22Rv1 (cell line): ENCODE measurements around the gene ABCC8.

ENCODE experiments used
- H3K27ac ChIP-seq: fragments of 450-650 bp; 2 replicates; pipeline ENCODE4 v1.5.1; 2017
- ZFX ChIP-seq: fragments of 450-650 bp; IDR thresholded peaks from 2 replicates; pipeline ENCODE4 v1.6.1; 2017; ENCODE audit warnings: antibody characterized with exemption, borderline replicate concordance
- TF ChIP-seq, protein P1 (sequence below): fragments of 450-650 bp; IDR thresholded peaks from 2 replicates; pipeline ENCODE4 v1.5.1; 2017; ENCODE audit warnings: mild to moderate bottlenecking

ABCC8 gene

DNA sequence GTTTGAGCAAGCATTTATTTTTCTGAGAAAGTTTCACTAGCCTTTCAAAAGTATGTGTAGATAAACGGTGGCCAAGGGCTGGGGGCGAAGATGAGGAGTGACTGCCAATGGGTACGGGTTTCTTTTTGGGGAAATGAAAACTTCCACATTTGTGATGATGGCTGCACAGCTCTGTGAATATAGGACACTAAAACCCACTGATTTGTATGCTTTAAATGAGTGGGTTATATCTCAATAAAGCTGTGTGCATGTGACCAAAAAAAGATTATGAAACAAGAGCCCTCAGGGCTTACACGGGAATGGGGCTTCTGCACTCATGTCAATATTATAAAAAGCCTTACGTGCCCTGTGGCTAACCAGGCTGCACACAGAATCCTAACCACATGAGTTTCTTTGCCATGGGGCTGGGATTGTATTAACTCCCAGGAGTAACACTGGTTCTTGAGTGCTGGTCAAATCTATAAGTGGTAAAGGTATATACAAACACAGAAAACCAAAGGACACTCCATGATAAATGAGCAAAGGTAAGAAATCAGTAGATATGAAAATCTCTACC, 31.3 kb downstream of the ABCC8 start:
- no peak for TF ChIP-seq ZFX
- TF ChIP-seq, protein P1, sequence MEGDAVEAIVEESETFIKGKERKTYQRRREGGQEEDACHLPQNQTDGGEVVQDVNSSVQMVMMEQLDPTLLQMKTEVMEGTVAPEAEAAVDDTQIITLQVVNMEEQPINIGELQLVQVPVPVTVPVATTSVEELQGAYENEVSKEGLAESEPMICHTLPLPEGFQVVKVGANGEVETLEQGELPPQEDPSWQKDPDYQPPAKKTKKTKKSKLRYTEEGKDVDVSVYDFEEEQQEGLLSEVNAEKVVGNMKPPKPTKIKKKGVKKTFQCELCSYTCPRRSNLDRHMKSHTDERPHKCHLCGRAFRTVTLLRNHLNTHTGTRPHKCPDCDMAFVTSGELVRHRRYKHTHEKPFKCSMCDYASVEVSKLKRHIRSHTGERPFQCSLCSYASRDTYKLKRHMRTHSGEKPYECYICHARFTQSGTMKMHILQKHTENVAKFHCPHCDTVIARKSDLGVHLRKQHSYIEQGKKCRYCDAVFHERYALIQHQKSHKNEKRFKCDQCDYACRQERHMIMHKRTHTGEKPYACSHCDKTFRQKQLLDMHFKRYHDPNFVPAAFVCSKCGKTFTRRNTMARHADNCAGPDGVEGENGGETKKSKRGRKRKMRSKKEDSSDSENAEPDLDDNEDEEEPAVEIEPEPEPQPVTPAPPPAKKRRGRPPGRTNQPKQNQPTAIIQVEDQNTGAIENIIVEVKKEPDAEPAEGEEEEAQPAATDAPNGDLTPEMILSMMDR, result no peak

DNA sequence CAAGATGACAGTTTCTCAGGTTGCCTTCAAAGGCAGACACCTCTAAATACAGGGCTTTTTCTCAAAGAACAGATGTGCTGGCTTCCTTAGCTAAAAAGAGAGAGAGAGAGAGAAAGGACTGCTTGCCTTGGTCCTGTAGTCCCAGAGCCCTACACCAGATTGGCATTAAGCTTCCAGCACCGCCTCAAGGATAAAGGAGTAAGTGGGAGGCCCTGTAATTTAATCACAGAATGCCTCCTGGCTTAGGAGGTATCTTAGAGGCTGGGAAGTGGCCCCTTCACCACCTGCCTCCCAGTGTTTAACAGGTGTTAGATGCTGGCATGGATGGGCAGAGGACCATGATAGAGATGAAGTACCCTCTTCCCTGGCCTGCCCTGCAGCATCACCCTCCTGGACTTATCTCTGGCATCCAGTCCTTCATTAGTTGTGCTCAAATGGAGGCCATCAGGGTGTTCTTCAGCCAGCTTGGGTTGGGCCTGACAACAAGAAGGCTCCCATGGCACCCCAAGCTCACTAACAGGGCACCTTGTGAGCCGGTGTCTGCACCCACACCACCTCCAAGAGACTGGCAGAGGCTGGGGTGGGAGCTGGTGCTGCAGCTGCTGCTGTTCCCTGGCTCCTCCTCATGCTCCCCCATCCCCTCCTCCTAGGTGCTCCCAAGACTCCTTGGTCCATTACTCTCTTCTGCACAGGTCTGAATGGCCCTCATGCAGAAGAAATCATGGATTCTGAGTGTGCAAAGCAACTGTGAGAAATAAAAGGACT, 32.5 kb downstream of the ABCC8 start:
- TF ChIP-seq, protein P1, result no peak
- no peak for TF ChIP-seq ZFX
- H3K27ac ChIP-seq, result no peak overlapping the region

More for the DNA sequence above, 31.3 kb downstream of the ABCC8 start:
- no peak overlapping the region for H3K27ac ChIP-seq

DNA sequence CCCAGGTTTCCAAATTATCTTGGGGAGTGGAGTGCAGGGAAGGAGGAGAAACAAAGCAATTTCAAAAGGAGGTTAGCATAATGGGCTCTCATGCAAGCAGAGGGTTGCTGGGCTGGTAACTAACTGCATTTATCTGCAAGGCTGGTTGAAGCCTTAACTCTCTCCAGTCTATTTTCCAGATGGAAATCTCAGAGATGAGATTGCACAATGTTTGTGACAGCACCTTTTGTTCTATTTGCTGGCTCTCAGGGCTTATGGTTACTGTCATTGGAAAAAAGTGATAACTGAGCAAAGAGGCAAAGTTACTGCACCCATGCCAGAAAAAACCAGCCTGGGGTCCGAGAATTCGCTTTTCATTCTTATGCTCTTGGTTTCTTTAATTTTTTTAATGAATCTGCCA, 33.2 kb downstream of the ABCC8 start:
- TF ChIP-seq, protein P1, result no peak
- TF ChIP-seq ZFX, result no peak
- no peak overlapping the region for H3K27ac ChIP-seq

- TF ChIP-seq, protein P1, result no peak
- TF ChIP-seq ZFX, result no peak
- H3K27ac ChIP-seq, result no peak overlapping the region
These were observed 33.6 kb downstream of the ABCC8 start for GRCh38 chr11:17443000-17443399.

DNA sequence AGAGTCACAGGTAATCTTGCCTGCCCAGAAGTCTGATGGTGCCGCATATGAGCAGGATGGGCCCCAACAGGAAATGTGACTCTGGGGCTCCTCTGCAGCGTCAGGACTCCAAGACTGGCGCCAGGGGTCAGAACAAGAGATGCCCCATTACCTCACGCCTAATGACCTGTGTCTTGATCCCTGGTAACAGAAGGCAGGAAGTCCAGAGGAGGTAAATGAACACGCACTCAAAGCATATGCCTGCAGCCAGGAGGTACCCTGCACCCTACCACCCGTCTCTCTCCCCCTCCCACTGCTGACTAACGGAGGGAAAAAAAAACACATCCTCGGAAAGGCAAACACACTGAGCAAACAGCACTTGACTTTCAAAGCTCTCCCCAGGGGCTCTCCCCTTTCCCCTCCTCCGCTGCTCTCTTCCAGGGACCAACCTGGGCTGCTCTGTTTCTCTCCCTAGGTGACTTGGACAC, 37.3 kb downstream of the ABCC8 start:
- no peak for TF ChIP-seq ZFX
- TF ChIP-seq, protein P1, result no peak
- no peak overlapping the region for H3K27ac ChIP-seq

- TF ChIP-seq, protein P1, result no peak
- H3K27ac ChIP-seq, result no peak overlapping the region
These were observed 39.3 kb downstream of the ABCC8 start for GRCh38 chr11:17437366-17437765.

GRCh38 chr11:17434108-17434507, 42.5 kb downstream of the ABCC8 start:
- H3K27ac ChIP-seq, result no peak overlapping the region
- TF ChIP-seq ZFX, result no peak
- TF ChIP-seq, protein P1, result no peak
